AG09309 (cell line): ENCODE measurements around the gene CDHR5.

ENCODE experiments used
- DNase-seq: peaks from one replicate; pipeline ENCODE4 v3.0.0-alpha.2; 2010; ENCODE audit warnings: low read depth
- H3K4me3 ChIP-seq: 2 replicates; pipeline ENCODE4 v1.5.1; 2011; ENCODE audit warnings: mild to moderate bottlenecking, low read depth, low read length, moderate library complexity; ENCODE audit not compliant: control insufficient read depth
- CTCF ChIP-seq: IDR thresholded peaks from 2 replicates; pipeline ENCODE4 v1.5.1; 2011; ENCODE audit warnings: mild to moderate bottlenecking, low read depth, low read length, inconsistent platforms; ENCODE audit not compliant: insufficient read depth, control insufficient read depth; ENCODE audit errors: missing control alignments

The CDHR5 gene

DNA sequence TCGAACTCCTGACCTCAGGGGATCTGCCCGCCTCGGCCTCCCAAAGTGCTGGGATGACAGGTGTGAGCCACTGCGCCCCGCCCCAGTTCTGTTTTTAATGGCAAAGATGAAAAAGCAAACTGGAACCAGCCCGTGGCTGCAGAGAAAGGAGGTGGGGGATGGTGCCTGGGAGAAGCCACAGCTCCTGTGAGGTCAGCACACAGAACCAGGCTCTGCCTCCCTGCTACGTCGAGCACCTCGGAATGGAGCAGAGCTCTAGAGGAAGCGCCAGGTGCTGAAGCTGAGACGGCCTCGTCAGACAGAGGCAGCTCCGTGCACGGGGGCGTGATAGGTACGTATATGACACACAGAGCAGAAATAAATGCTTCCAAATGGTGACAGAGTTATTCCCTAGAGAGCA lies 20.8 kb upstream of the CDHR5 start:
- H3K4me3 ChIP-seq, result no peak overlapping the region
- no peak for DNase-seq
- TF ChIP-seq CTCF, result no peak

DNA sequence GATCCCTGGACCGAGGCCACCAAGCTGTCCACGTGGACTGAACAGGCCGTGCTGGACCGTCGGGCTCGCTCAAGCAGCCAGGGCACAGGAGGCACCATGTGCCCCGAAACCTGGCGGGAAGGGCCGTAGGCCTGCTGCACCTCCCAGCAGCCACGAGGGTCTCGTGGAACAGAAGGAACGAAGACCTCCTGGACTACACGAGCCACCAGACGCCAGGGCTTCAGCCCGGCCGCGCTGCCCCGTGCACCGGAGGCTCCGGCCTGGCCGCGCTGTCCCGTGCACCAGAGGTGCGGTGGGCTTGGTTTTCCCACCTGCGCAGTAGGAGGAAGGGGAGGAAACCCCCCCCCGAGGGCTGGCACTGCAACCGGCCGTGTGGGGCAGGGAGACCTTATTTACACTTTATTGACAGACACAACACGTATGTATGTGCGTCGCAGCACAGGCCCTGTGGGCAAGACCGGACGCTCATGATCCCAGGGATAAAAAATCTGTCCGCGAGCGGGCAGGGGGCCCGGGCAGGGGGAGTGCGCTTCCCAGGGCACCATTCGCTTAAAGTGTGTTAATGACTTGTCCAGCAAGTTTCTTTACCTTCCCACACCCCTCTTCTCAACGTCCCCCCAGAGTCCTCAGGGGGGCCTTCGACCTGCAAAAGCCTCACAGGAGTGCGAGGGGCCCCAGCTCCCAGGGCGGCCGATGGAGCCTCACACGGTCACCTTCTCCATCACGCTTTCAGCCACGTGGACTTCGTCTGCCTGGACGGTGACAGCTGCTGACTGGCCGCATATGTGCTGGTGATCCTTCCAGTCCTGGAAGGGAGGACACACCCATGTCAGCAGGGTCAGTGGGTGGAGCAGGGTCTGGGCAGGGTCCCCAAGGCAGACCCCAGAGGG lies 19.3 kb upstream of the CDHR5 start:
- DNase-seq, result no peak
- no peak for TF ChIP-seq CTCF
- H3K4me3 ChIP-seq, result no peak overlapping the region

GRCh38 chr11:643366-643765 lies 18.6 kb upstream of the CDHR5 start:
- DNase-seq, result no peak
- TF ChIP-seq CTCF, result no peak

DNA sequence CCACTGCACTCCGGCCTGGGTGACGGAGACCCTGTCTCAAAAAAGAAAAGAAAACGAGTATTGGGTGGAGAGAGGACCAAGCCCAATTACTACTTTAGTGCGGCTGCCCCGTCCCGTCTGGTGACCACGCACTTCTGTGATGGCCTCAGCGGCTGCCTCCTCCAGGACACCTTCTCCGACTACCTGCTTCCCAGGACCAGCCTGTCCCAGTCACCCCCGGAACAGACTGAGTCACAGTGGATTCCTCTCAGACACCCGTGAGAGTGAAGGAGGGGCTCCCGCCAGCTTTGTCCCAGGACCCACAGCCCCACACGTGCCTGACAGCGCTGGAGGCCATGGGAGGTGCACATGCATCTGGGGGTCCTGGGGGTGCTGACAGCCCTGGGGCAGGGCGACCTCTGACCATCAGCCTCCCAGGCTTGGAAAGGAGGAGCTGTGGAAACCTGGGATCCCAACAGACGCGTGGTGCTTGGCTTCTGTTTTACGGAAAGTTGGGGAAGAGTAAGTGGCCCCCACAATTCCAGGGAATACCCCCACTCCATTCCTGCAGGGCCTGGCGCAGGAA lies 17.1 kb upstream of the CDHR5 start:
- no peak for DNase-seq
- TF ChIP-seq CTCF, result no peak
- no peak overlapping the region for H3K4me3 ChIP-seq

More at GRCh38 chr11:643366-643765, 18.6 kb upstream of the CDHR5 start:
- H3K4me3 ChIP-seq, result no peak overlapping the region

DNA sequence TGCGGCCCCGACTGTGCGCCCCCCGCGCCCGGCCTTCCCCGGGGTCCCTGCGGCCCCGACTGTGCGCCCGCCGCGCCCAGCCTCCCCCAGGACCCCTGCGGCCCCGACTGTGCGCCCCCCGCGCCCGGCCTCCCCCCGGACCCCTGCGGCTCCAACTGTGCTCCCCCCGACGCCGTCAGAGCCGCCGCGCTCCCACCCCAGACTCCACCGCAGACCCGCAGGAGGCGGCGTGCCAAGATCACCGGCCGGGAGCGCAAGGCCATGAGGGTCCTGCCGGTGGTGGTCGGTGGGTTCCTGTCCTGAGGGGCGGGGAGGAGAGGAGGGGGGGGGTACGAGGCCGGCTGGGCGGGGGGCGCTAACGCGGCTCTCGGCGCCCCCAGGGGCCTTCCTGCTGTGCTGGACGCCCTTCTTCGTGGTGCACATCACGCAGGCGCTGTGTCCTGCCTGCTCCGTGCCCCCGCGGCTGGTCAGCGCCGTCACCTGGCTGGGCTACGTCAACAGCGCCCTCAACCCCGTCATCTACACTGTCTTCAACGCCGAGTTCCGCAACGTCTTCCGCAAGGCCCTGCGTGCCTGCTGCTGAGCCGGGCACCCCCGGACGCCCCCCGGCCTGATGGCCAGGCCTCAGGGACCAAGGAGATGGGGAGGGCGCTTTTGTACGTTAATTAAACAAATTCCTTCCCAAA lies 15.4 kb upstream of the CDHR5 start:
- no peak for TF ChIP-seq CTCF
- H3K4me3 ChIP-seq, result no peak overlapping the region

GRCh38 chr11:639332-639955 lies 14.7 kb upstream of the CDHR5 start:
- H3K4me3 ChIP-seq, result no peak overlapping the region
- no peak for DNase-seq
- no peak for TF ChIP-seq CTCF

More for the DNA sequence above, 15.4 kb upstream of the CDHR5 start:
- DNase-seq, result no peak
